ENCODE data around the gene ELOVL7. TPM values are rescaled to one million over a fixed set of nuclear protein-coding genes. Genes with fewer than 3 reads are reported as not detected.

Gene ELOVL7
- total and polyA plus RNA-seq, 12 donors = 0.16 to 2.0 (median 0.59) TPM

DNA sequence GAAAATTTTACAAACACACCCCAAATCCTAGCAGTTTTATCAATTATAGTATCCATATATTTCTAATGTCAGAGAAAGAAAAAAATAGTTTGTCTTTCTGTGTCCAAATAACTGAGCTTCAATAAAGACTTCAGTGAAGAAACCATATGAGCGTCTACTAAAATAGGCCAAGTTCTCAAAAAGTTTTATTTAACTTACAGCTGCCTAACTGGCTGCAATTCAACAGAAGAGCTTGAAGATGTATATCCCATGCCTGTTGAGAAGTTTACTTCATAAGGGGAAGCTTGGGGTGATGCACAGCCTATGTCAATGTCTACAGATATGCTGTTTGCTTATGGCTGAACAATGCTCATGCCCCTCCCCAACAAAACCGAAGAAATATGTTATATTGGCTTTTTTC is 43.7 kb upstream of the ELOVL7 start:
- no peak overlapping the region for H3K4me3 ChIP-seq
- no peaks in the 10 kb centered on the region for H3K4me1 ChIP-seq
- no peaks in the 10 kb centered on the region for H3K9me3 ChIP-seq
- no peak for ATAC-seq
- peaks cover 0 to 65% (median 6%) of the 10 kb centered on the region in 9 donors for H3K36me3 ChIP-seq
- 95 to 98% methylated on average over 2 of the region's 2 CpGs for WGBS, 2 donors
- DNase-seq = no peak
- no peak overlapping the region for H3K27ac ChIP-seq
- H3K27me3 ChIP-seq = no peaks in the 10 kb centered on the region
- intact Hi-C loops (cut with DNase I) = no loop called here
- TF ChIP-seq, protein P1, sequence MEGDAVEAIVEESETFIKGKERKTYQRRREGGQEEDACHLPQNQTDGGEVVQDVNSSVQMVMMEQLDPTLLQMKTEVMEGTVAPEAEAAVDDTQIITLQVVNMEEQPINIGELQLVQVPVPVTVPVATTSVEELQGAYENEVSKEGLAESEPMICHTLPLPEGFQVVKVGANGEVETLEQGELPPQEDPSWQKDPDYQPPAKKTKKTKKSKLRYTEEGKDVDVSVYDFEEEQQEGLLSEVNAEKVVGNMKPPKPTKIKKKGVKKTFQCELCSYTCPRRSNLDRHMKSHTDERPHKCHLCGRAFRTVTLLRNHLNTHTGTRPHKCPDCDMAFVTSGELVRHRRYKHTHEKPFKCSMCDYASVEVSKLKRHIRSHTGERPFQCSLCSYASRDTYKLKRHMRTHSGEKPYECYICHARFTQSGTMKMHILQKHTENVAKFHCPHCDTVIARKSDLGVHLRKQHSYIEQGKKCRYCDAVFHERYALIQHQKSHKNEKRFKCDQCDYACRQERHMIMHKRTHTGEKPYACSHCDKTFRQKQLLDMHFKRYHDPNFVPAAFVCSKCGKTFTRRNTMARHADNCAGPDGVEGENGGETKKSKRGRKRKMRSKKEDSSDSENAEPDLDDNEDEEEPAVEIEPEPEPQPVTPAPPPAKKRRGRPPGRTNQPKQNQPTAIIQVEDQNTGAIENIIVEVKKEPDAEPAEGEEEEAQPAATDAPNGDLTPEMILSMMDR (IDR thresholded peaks at IDR 0.05) = no peak

DNA sequence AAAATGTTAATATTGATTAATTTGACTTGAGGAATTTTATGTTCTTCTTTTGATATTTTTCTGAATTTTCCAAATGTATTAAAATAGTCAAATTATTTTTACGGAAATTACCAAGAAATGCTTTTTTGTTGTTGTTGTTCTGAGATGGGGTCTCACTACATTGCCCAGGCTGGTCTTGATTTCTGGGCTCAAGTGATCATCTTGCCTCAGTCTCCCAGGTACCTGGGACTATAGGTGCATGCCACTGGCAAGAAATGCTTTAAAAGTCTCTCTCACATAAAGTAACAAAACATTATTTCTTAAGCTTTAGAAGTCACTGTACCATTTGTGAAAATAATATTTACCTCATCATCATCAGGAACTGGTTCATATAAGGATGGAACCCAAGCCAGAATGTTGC is 43.0 kb upstream of the ELOVL7 start:
- no peaks in the 10 kb centered on the region for H3K27me3 ChIP-seq
- TF ChIP-seq, protein P1 (IDR thresholded peaks at IDR 0.05) = no peak
- no peak overlapping the region for H3K27ac ChIP-seq
- DNase-seq (no peak), ATAC-seq (no peak)
- no peak overlapping the region for H3K4me3 ChIP-seq
- H3K36me3 ChIP-seq = peaks cover 0 to 67% (median 6%) of the 10 kb centered on the region in 9 donors
- intact Hi-C loops (cut with DNase I) = no loop called here
- 94 to 97% methylated on average over 1 of the region's 1 CpG for WGBS, 2 donors
- H3K4me1 ChIP-seq = no peaks in the 10 kb centered on the region
- H3K9me3 ChIP-seq = peaks cover 0 to 4% (median 0%) of the 10 kb centered on the region in 11 donors

DNA sequence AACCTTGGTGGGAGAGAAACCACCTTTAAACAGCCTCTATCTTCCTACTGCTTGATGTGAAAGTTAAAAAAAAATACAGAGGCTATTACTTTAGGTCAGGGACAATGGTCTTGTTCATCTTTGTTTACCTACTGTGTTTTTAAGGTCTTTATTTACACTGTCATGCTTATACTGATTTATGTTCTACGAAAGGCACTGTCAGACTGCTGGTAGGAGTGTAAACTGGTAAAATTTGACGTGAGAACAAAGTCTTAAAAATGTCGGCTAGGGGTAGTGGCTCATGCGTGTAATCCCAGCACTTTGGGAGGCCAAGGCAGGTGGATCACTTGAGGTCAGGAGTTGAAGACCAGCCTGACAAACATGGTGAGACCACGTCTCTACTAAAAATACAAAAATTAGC is 42.1 kb upstream of the ELOVL7 start:
- WGBS, 2 donors = 95 to 97% methylated on average over 5 of the region's 5 CpGs
- TF ChIP-seq, protein P1 (IDR thresholded peaks at IDR 0.05) = no peak
- no peak for DNase-seq
- Histone ChIP-seq H3K9me3 (peaks cover 0 to 11% (median 0%) of the 10 kb centered on the region in 11 donors), H3K27me3 (no peaks in the 10 kb centered on the region), H3K4me3 (no peak overlapping the region), H3K36me3 (peaks cover 0 to 76% (median 9%) of the 10 kb centered on the region in 9 donors), H3K4me1 (no peaks in the 10 kb centered on the region), H3K27ac (no peak overlapping the region)
- intact Hi-C loops (cut with DNase I) = no loop called here
- no peak for ATAC-seq

DNA sequence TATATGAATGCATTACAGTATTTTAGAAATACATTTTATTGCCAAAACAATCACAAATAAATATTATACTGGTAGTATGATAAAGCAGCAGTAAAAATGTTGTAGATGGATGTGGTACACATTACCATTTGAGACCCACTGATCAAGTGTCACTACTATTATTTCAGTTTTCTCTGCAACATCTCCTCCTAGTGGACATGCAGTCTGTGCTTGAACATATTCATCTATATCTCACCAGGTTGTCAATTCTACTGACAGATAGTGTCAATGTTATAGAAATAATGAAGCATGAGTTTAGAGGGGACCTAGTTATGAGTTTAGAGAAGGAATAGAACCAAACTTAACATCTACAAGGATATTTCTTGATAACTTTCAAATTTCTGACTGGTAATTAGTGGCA is 39.2 kb upstream of the ELOVL7 start:
- Histone ChIP-seq H3K27me3 (no peaks in the 10 kb centered on the region), H3K4me1 (no peaks in the 10 kb centered on the region), H3K4me3 (no peak overlapping the region), H3K9me3 (peaks cover 0 to 14% (median 0%) of the 10 kb centered on the region in 11 donors), H3K36me3 (peaks cover 0 to 61% (median 6%) of the 10 kb centered on the region in 9 donors), H3K27ac (no peak overlapping the region)
- TF ChIP-seq, protein P1 (IDR thresholded peaks at IDR 0.05) = peak in 5 of 9 donors; percentile 10 to 42 (median 16)
- intact Hi-C loops (cut with DNase I) = no loop called here
- DNase-seq (no peak), ATAC-seq (no peak)
